Measurements from ENCODE around the gene SMARCC1.

Gene SMARCC1

GRCh38 chr3:47704237-47704612 is 77.5 kb downstream of the SMARCC1 start:
- H3K4me3 ChIP-seq (ENCODE audit: low read depth, low read length): no peak overlapping the region
- TF ChIP-seq MAX (IDR thresholded peaks at IDR 0.05; ENCODE audit: low read depth, low read length) (no peak), MYC (IDR thresholded peaks at IDR 0.05; ENCODE audit: low read depth, low read length) (no peak), CTCF (IDR thresholded peaks at IDR 0.05; ENCODE audit: low read depth, low read length) (no peak), POLR2A (IDR thresholded peaks at IDR 0.05; ENCODE audit: extremely low read depth, insufficient read length) (no peak)
- no peak for DNase-seq (ENCODE audit: low read depth)

- DNase-seq (ENCODE audit: low read depth): no peak
- H3K4me3 ChIP-seq (ENCODE audit: low read depth, low read length): no peak overlapping the region
- TF ChIP-seq MYC (IDR thresholded peaks at IDR 0.05; ENCODE audit: low read depth, low read length): no peak
- no peak for TF ChIP-seq CTCF (IDR thresholded peaks at IDR 0.05; ENCODE audit: low read depth, low read length)
- no peak for TF ChIP-seq POLR2A (IDR thresholded peaks at IDR 0.05; ENCODE audit: extremely low read depth, insufficient read length)
- TF ChIP-seq MAX (IDR thresholded peaks at IDR 0.05; ENCODE audit: low read depth, low read length): no peak
These were observed 80.3 kb downstream of the SMARCC1 start for GRCh38 chr3:47701388-47701787.

GRCh38 chr3:47692158-47692557 is 89.5 kb downstream of the SMARCC1 start:
- DNase-seq (ENCODE audit: low read depth): no peak
- TF ChIP-seq POLR2A (IDR thresholded peaks at IDR 0.05; ENCODE audit: extremely low read depth, insufficient read length) (no peak), MAX (IDR thresholded peaks at IDR 0.05; ENCODE audit: low read depth, low read length) (no peak)

GRCh38 chr3:47688488-47688887 is 93.2 kb downstream of the SMARCC1 start:
- TF ChIP-seq MAX (IDR thresholded peaks at IDR 0.05; ENCODE audit: low read depth, low read length): no peak
- no peak for TF ChIP-seq CTCF (IDR thresholded peaks at IDR 0.05; ENCODE audit: low read depth, low read length)
- no peak for TF ChIP-seq POLR2A (IDR thresholded peaks at IDR 0.05; ENCODE audit: extremely low read depth, insufficient read length)
- TF ChIP-seq MYC (IDR thresholded peaks at IDR 0.05; ENCODE audit: low read depth, low read length): no peak
- DNase-seq (ENCODE audit: low read depth): no peak
- no peak overlapping the region for H3K4me3 ChIP-seq (ENCODE audit: low read depth, low read length)

More at GRCh38 chr3:47692158-47692557, 89.5 kb downstream of the SMARCC1 start:
- H3K4me3 ChIP-seq (ENCODE audit: low read depth, low read length): no peak overlapping the region

GRCh38 chr3:47685037-47685436 is 96.7 kb downstream of the SMARCC1 start:
- no peak overlapping the region for H3K4me3 ChIP-seq (ENCODE audit: low read depth, low read length)
- no peak for TF ChIP-seq MYC (IDR thresholded peaks at IDR 0.05; ENCODE audit: low read depth, low read length)
- TF ChIP-seq POLR2A (IDR thresholded peaks at IDR 0.05; ENCODE audit: extremely low read depth, insufficient read length): no peak
- TF ChIP-seq MAX (IDR thresholded peaks at IDR 0.05; ENCODE audit: low read depth, low read length): no peak
- TF ChIP-seq CTCF (IDR thresholded peaks at IDR 0.05; ENCODE audit: low read depth, low read length): no peak
- no peak for DNase-seq (ENCODE audit: low read depth)

GRCh38 chr3:47681016-47681415 is 100.7 kb downstream of the SMARCC1 start:
- no peak overlapping the region for H3K4me3 ChIP-seq (ENCODE audit: low read depth, low read length)
- TF ChIP-seq MAX (IDR thresholded peaks at IDR 0.05; ENCODE audit: low read depth, low read length): no peak
- no peak for TF ChIP-seq CTCF (IDR thresholded peaks at IDR 0.05; ENCODE audit: low read depth, low read length)
- no peak for TF ChIP-seq MYC (IDR thresholded peaks at IDR 0.05; ENCODE audit: low read depth, low read length)
- TF ChIP-seq POLR2A (IDR thresholded peaks at IDR 0.05; ENCODE audit: extremely low read depth, insufficient read length): no peak
- no peak for DNase-seq (ENCODE audit: low read depth)
